Occipital lobe (tissue), 2 donors: ENCODE measurements around the gene PDXP. TPM values are rescaled to one million over a fixed set of nuclear protein-coding genes. Genes with fewer than 3 reads are reported as not detected.
"Not testable (repeated sequence)": the region's sequence is repeated elsewhere in the genome, so short reads cannot be mapped to it uniquely, and the experiment has no call there.

ENCODE experiments used
- DNase-seq: peaks from one replicate; lab custom pipeline; 2025; lab: John Stamatoyannopoulos, UW
- total RNA-seq: library from RNA; depleted of rRNA; stranded (reverse); fragments of >200 nt; gene quantifications from one replicate; pipeline ENCODE4 v1.2.3, GENCODE V29; 2014

The PDXP gene, protein sequence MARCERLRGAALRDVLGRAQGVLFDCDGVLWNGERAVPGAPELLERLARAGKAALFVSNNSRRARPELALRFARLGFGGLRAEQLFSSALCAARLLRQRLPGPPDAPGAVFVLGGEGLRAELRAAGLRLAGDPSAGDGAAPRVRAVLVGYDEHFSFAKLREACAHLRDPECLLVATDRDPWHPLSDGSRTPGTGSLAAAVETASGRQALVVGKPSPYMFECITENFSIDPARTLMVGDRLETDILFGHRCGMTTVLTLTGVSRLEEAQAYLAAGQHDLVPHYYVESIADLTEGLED
- total RNA-seq, result 40.6 TPM

- peak; percentile 99 for DNase-seq
Measured at GRCh38 chr22:37658133-37659065, at the start of gene PDXP. PDXP (plus strand) TSS chr22:37658723; CDS start chr22:37658783, 60 bp downstream.

GRCh38 chr22:37609240-37610152 is 49.0 kb upstream of the PDXP start:
- no peak for DNase-seq

GRCh38 chr22:37610153-37610475 is 48.4 kb upstream of the PDXP start:
- not testable (repeated sequence) for DNase-seq

DNA sequence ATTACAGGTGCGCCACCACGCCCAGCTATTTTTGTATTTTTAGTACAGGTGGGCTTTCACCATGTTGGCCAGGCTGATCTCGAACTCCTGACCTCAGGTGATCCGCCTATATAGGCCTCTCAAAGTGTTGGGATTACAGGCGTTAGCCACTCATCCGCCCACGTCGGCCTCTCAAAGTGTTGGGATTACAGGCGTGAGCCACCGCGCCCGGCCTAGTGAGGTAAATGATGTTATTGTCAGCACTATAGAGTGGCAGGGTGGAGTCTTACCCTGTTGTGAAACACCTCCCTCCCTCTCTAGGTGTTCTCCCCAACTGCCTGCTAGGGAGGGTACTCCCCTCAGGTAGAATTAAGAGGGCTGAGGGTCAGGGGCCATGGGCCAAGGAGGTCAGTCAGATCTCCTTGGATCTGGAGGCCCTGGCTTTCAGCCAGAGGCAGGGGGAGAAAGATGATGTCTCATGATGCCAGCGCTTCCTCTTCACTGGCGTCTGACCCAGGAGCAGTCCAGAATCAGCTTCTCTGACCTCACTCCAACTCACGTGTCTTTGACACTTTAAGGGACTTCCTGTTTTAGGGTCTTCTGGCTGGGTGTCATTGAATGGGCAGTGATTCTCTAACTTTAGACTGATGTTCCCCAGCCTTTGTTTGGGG is 47.9 kb upstream of the PDXP start:
- no peak for DNase-seq

DNA sequence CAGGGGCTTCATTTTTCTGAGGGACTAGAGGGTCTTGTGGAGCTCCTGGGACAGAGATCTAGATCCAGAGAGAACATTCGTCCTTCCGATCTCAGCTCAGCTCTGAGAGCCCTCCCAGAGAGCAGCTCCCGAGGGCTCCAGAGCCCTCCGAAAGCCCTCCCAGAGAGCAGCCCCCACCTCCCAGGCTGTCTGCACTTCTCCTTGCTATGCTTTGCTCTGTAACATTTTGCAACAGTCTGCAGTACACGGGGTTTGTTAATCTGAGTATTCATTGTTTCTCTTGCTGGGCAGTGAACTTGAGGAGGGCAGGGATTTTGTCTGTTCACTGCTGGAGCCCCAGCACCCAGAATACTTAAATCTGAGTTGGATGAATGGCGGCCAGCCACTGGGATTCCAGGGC is 47.3 kb upstream of the PDXP start:
- no peak for DNase-seq

DNA sequence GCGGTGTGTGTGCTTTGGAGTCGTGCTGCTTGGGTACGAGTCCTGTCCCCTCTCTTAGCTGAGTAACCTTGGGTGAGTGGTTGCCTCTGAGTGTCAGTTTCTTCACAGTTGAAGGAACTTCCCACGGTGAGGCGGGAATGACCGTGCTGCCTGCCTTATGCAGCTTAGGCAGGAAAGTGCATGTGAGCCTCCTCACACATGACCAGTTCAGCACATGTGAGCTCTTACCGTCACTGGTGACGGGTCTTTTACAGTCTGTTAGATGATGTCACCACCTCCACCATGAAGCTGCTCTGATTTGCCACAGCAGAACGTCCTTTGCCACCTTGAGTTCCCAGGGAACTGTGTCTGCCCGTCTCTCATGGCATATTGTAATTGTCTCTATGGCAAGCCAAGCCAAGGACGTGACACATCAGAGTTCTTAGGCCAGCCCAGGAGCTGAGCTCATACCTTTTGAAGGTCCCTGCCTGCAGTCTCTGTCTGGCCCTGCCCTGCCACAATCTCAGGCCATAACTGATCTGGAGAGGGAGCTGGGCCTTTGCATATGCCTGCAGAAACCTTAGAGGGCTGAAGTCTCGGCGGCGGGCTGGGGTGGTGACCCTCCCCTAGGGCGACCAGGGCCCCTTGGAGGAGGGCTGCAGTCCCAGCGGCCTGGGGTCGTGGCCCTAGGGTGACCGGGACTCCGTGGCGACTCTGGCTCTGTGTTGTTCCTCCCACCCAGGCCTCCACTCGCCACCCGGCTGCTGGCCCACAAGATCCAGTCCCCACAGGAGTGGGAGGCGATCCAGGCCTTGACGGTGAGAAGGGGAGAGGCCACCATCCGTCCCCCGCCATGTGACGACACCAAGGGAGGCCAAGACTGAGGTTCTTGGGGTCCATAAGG is 42.1 kb upstream of the PDXP start:
- DNase-seq, result no peak

DNA sequence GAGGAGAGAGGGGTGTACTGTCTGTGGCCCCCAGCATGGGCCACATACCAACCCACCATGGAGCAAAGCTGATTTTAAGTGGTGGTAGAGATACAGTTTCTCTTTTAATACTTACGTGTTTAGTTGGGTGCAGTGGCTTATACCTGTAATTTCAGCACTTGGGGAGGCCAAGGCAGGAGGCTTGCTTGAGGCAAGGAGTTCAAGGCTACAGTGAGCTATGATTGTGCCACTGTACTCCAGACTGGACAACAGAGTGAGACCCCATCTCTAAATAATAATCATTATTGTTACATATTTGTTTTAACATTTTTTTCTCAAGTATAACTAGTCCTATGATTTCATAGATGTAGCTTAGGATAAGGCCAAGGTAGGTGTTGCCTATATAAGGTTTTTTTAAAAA is 41.1 kb upstream of the PDXP start:
- DNase-seq, result no peak

- DNase-seq, result no peak
Measured at GRCh38 chr22:37618072-37618656, 40.4 kb upstream of the PDXP start.

- no peak for DNase-seq
Measured at GRCh38 chr22:37618674-37619073, 39.8 kb upstream of the PDXP start.

- no peak for DNase-seq
Measured at GRCh38 chr22:37619991-37620390, 38.5 kb upstream of the PDXP start.

DNA sequence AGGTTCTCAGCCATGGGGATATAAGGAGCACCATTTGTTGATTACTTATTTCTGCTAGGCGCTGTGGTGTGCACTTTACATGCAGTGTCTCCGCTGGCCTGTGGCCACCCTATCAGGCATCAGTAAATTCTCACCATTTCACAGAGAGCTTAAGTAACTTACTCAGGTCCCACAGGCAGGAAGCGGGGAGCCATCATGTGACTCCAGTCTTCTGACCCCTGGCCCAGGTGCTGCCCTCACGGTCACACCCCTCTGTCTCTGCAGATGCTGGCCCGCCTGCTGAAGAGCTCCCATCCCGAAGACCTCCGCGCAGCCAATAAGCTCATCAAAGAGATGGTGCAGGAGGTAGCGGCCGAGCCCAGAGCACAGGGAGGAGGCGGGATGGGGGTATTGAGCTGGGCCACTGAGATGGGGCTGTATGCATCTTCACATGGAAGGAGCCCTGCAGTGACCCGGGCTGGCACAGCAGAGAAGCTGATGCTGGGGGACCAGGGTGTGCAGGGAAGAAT is 37.1 kb upstream of the PDXP start:
- DNase-seq, result no peak

DNA sequence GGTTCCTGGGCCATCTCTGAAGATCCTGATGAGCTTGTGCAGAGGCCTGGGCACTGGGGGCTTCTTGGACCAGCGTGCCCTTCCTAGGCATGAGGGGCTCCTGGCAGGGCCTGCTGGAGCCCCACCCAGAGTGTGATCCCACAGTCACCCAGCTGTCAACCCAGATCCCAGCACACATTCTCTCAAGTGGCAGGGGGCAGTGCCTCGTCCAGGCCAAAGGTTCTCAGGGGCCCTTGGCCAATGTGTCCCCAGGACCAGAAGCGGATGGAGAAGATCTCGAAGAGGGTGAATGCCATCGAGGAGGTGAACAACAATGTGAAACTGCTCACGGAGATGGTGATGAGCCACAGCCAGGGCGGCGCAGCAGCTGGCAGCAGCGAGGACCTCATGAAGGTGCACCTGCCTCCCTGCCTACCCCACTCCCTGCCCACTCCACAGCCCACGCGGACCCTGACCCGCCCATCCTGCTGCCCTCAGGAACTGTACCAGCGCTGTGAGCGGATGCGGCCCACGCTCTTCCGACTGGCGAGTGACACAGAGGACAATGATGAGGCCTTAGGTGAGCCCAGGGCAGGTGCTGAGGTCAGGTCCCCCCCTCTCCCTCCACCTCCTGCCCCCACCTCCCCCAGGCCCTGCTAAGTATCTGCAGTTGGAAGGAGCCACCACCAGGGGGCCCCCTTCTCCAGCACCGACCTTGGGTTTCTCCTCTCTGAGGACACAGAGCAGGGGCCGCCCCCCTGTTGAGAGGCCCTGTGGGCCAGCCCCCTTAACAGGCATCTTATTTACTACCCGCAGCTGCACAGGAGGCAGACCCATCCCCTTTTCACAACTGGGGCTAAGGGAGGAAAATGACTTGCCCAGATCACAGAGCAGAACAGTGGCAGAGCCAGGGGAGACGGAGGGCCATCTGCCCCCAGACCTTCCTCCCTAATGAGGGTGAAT is 35.2 kb upstream of the PDXP start:
- no peak for DNase-seq

- DNase-seq, result no peak
Measured at GRCh38 chr22:37624017-37624365, 34.5 kb upstream of the PDXP start.

GRCh38 chr22:37624876-37625275 is 33.6 kb upstream of the PDXP start:
- DNase-seq, result no peak

- no peak for DNase-seq
Measured at GRCh38 chr22:37625737-37626136, 32.8 kb upstream of the PDXP start.

GRCh38 chr22:37626144-37626543 is 32.4 kb upstream of the PDXP start:
- no peak for DNase-seq

DNA sequence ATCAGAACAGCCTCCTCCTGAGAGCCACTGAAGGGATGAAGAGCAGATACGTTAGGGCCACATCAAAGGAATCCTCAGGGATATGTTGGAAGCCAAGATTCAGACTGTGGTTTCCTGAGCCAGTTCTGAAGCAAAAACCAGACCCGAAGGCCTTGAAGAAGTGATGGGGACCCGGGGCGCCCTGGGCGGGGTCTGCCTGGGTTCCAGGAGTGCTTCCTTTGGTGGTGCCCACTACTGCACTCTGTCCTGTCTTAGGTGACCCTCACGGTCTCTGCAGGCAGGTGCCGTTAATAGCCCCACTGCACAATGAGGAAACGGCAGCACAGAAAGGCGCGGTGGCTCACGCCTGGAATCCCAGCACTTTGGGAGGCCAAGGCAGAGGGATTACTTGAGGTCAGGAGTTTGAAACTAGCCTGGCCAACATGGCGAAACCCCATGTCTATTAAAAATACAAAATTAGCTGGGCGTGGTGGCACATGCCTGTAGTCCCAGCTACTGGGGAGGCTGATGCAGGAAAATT is 31.9 kb upstream of the PDXP start:
- no peak for DNase-seq

- no peak for DNase-seq
Measured at GRCh38 chr22:37627121-37627520, 31.4 kb upstream of the PDXP start.
